DMS79 treated with DMSO at 0.1 percent for 48 hours (cell line): Measurements from ENCODE around the gene EOLA2.
"Not testable (repeated sequence)": the region's sequence is repeated elsewhere in the genome, so short reads cannot be mapped to it uniquely, and the experiment has no call there.

ENCODE experiments used
- DNase-seq: peaks from one replicate; lab custom pipeline; 2025; lab: John Stamatoyannopoulos, UW

Gene EOLA2

DNA sequence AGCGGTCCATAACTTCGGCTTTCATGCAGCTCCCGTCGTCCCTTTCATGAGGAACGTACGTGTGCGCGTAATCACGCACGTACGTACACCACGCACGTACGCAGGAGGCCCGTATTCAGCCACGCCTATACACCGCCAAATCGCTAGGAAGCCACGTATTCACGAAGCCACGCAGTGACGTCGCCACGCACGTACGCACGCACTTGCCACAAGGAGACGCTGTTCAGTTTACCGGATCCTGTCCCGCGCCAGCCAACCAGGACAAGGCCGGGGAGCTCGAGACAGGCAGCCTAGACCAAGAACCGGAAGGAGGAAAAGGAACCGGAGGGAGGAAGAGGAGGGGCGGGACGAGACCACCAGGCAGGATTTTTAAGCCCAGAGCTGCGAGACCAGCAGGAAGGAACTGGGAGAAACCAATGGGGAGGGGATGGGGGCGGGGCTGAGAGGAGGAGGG is at the start of gene EOLA2:
TSS of gene EOLA2 (minus strand) at position 65 of the 454 bp plus-strand sequence. CDS start 4,617 bp downstream, outside the sequence.
- DNase-seq: peak; percentile 81

DNA sequence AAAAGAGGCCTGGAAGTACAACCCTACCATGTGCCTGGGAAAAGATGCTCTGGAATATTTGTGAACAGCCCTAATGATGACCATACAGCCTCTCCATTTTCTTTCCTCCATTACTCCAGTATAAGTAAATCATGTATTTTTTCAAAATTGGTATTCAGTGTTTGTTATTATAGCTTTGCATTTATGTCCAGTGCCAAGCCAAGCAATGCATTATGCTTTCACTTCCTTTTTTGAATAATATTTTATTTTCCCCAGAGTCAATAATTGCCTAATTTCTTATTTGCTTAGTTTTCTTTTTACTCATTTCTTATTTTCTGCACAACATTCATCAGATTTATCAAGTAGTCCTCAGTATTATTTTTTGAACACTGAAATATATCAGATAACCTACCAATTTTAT is 49.3 kb upstream of the EOLA2 start:
- DNase-seq: no peak

DNA sequence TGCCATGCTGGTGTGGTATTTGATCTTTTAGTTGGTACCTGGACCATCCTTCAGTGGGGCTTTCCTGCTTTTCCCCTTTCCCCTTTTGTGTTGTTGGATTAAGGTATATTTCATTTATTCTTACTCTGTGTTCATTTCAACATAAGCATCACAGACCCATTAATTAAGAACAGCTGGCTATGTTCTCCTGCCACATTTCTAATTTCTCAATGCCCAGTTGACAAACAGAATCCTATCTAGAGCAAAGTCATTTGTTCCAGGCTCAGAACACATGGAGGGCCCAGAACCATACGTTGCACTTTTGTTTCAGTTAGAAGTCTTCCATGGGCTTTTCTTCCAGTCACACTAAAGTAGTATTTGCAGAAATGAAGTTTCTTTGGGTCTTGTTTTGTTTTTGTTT is 46.1 kb upstream of the EOLA2 start:
- no peak for DNase-seq

DNA sequence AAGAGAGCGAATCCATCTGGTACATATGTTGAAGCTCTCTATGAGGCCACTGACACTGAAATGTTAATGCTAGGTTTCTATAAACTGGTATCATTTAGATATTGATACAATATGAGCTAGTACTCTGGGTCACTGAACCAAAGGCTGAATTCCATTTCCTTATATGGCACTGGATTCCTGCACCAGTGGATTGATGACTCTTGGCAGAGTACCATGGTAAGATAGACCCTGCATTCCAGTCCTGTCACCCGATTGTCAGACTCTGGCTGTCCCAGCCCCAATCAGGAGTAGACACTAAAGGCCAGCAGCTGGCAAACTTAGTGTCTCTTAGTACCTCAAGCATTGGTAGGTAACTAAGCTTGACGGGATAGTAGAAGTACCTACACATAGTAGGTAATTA is 44.0 kb upstream of the EOLA2 start:
- DNase-seq: no peak

DNA sequence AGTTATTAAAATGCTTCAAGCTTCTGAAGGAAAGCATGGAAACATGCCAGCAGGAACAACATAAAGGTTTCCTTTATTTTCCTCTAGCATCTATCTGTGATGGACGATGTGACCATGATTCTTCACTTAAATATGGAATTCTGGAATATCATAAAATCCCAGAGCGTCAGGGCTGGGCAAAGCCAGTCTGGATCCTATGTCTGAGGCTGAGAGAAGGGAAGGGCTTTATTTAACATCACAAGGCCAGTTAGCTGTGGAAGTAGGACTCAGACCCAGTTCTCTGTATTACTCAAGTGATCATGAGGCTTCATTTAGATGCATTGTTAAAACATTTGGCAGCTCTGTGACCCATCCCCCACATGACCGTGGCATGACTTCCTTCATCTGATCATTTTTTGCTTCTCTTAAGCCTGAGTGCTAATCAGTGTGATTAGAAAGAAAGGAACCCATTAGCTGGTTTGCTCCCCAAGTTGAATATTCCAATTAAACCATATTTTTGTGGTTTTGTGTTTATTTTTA is 40.9 kb upstream of the EOLA2 start:
- DNase-seq: no peak

DNA sequence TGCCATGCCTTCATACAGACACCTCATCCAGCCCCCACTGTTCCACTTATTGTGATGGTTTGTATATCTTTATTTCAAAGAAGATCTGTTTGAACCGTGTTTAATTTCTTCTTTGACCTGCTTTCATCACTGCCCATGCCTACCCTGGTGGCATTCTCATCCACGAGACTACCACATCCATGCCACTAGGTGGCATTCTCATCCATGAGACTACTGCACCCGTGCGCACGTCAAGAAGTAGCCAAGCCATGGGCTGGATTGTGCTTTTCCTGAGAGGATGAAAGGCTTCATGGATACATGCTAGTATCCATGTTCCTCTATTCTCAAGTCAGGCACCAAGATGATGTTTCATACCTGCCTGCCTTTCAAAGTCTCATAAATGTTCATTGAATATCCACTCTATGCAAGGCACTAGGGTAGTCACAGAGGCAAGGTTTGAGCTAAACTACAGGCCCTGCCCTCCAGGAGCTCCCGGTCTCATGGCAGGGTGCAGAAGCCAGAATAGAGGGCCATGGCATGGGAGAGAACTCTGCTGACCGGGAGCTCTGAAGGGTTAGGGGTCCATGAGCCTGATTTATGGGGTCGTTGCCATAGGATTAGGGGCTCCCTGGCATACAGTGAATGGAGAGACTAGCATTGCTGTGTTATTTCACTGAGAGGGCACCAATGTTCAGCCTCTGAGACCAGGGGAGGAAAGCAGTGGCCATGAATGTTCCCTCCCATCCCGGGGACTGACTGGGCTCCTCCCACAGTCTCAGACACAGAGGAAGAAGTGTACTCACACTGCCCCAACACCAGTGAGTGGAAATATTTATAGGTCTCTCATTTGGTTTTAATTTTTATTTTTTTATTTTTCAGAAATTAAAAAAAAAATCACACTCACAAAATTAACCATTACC is 24.8 kb upstream of the EOLA2 start:
- peak; percentile 7 for DNase-seq

DNA sequence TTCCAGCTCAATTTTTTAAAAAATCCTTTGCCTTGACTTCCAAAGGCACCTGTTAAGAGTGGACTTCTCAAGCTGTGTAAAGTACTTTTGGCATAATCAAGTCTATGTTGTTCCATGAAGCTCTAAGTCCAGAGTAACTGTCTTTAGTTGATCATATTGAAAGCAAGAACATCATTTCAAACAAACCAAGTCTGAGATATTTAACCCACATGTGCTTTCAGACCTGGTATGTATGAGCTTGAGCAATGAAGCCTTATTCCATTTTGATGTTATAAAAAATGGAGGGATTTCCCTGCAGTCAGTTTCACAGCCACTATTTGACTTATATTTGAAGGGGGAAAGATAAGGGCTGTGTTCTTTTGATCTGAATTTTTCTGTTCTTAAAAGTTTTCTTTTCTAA is 23.7 kb upstream of the EOLA2 start:
- no peak for DNase-seq

DNA sequence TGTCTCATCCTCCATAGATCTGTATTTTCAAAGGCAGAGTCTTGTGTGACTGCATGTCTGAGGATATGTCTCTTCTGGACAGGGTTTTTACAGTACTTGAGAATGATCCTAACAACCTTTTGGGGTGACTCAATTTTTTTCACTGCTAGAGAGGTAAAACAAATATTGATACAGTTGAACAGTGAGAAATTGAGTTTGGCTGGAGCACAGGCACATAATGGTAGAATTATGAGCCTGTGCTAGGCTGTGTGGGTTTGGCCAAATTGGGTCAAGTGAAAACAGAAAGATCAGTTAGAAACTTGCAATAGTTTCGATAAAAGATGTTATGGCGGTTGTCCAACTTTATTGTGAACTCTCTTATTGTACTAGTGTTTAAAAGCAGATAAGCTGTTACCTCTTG is 23.3 kb upstream of the EOLA2 start:
- no peak for DNase-seq

DNA sequence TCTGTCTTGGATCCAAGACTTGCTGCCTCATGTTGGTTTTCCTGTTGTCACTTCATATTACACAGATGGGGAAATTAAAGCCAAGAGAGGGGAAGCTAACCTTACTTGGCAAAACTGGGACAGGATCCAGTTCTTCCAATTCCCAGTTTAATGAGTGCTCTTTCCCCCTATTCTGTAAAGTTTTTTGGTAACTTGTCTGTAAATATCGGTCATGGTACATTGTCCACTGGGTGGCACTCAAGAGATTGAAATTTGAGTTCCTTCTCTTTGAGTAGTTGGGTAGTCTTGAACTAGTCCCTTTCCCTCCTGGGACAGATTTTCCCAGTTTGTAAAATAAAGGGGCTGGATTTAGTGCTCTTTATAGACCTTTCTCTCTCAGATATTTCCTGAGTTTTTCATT is 12.4 kb upstream of the EOLA2 start:
- peak; percentile 11 for DNase-seq

DNA sequence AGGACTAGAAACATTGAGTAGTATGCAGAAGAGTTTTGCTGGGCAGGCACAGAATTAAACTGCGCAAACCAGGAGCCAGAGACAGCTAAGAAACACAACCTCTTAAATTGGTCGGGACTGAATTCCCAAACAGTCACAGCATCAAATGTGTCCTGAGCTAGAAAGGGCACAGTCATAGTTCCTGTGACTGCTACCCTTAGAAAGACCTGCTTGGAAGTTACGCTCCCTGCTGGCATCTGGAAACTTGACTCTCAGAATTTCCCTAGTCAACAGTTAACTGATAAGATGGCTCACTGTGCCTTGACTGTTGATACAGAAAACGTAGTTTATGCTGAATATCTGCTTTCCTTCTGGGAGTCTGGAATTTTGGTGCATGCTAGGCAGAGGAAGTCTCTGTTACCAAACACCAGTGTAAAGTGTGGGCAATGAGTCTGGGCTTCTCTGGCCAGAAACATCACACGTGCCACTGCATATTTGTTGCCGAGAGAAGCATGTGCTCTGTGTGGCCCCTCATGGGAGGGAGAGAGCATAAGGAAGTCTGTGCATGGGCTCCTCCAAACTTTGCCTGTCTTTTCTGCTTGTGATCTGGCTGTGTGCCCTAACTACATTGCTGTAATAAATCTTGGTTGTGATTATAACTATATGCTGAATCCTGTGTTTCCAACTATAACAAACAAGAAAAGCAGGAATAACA is 11.6 kb upstream of the EOLA2 start:
- DNase-seq: no peak

DNA sequence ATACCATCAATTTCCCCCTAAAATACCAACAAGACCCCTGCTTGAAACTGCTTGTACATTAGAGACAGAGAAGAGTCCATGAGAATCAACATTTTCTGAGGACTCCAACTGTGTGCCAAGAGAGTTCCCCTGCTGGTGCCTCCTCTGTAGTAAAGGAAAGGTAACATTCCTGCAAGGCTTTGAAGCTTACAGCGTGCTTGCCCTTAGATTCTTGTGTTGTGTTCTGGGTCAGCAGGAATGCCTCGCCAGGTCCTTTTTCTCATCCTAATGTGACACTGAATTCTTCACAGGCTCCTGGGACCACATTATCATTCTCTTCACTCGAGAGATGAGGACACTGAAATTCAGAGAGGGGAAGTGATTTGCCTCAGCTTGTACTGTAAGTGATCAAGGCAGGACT is 9.7 kb upstream of the EOLA2 start:
- DNase-seq: no peak

DNA sequence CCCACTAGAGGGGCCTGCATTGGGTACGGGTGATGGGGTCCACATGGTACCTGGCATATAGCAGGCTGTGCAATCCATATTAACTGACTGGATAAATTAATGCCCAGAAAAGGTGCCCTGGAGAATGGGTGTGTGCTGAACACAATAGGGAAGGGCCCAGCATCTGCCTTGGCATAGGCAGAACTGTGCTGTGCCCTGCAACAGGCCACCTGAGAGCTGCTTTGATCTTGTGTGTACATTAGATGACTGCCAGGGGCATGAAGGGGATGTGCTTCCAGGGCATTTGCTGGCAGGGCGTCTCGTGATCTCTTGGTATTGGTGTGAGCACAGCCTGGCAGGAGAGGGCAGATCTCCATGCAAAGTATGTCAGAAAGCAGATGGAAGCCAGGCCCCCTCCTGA is 8.6 kb upstream of the EOLA2 start:
- DNase-seq: not testable (repeated sequence)

DNA sequence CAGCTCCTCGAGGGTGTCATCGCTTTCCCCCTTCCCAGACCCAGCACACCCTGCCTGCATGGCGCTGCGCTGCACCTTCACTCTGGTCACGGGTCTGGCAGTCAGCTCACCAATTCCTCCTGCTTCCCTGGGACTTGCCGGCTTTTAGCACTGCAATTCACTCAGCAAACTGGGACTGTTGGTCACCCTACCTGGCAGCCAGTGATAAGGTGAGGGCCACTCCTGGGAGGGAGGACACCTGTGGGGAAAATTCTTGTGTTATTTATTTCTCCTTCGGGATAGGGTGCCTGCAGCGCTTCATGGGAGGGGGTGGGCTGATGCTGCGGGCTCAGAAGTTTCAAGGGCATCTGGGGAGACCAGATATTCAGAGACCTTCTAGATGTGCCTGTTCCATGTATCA is 7.5 kb upstream of the EOLA2 start:
- DNase-seq: not testable (repeated sequence)

DNA sequence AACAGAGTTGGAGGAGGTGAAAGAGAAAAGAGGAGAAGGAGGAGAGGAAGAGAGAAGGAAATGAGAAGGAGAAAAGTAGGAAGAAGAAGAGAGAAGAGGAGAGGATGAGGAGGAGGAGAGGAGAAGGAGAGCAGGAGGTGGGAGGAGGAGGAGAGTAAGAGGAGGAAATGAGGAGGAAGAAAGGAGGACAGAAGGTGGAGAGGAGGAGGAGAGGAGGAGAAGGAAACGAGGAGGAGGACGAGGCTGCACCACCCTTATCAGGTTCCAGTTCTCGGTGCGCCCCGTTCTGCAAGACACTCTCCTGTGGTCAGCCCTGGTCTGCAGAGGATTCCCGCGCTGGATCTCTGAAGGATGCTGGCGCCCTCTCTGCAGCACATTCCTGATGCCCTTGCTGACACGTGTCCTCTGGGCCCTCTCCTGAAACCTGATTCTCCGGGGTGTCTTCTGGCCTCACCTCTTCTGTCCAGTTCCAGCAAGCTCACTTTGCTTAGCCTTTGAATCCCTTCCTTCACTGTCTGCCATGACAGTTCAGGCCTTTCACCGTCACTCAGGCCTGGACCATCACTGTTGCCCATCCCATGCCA is 6.9 kb upstream of the EOLA2 start:
- DNase-seq: not testable (repeated sequence)

DNA sequence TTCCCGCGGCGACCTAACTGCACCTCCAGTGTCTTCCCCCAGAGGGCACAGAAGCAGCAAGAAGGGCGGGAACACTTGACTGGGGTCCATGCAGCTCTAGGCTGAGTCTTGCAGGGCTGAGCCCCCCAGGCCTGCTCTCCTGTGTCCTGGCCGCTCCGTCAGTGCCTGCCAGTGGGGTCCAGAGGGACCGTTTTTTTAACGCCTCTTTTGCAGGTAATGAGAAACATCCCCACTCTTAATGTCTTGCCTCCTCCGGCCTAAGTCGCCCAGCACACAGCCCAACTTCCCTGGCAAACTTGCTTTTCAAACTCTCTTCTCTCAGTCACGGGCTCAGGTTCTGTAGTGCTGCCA is 2.4 kb upstream of the EOLA2 start:
- not testable (repeated sequence) for DNase-seq

DNA sequence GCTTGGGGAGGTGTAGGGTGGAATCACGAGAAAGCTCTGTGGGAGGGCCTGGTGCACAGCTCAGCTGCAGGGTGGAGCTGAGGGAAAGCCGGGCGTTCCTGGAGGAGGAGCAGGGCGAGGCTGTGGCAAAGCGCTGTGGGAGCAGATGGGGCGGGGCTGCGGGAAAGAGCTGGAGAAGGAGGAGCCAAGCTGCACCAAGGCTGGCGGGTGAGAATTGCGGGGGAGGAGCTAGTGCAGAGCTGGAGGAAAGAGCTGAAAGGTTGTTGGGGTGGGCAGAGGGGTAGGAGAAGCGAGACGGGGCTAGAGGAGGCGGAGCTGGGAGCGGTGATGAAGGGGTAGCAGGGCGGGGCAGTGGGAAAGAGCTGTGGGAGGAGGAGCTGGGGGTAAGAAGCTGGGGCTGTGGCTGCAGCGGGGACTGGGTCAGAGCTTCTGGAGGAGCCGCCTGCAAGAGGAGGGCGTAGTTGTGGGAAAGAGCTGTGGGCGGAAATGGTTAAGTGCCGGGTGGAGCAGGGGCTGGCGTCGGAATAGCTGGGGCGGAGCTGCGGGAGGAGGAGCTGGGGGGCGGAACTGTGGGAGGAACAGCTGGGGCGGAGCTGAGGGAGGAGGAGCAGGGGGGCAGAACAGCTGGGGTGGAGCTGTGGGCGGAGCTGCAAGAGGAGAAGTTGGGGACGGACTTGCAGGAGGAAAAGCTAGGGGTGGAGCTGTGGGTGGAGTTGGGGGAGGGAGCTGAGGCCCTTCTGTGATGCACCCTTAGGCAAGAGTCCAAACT is 1.8 kb upstream of the EOLA2 start:
- DNase-seq: peak; percentile 83

DNA sequence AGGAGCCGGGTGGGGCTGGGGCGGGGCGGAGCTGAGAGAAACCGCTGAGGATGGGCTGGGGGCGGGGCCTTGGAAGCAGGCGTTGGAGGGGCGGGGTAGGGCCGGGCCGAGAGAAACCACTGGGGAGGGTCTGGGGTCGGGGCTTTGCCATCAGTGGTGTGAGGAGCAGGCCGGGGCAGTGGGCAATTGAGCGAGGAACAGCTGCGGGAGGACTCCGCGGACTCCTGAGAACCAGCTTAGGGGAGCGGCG is 1.3 kb upstream of the EOLA2 start:
- DNase-seq: peak; percentile 84

DNA sequence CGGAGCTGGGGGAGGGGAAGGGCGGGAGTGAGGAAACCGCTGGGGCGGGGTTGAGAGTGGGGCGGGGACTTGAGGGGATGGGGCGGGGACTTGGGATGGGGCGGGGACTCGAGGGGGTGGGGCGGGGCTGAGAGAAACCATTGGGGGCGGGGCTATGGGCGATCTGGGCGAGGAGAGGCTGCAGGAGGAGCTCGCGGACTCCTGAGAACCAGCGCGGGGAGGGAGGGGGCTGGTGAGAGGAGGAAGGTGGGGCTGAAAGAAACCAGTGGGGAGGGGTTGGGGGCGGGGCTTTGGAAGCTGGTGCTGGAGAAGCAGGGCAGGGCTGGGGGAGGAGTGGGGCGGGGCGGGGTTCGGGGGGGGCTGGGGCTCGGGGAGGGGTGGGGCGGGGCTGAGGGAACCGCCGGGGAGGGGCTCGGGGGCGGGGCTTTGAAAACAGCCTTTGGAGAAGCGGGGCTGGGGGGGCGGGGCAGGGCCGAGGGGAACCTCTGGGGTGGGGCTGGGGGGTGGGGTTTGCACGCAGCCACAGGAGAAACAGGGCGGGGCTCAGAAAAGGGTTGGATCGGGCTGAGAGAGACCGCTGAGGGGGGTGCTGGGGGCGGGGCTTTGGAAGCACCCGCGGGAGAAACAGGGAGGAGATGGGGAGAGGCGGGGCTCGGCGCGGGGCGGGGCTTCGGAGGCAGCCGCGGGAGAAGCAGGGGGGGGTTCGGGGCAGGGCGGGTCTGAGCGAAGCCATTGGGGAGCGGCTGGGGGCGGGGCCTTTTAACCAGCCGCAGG is 777 bp upstream of the EOLA2 start:
- DNase-seq: peak; percentile 84

DNA sequence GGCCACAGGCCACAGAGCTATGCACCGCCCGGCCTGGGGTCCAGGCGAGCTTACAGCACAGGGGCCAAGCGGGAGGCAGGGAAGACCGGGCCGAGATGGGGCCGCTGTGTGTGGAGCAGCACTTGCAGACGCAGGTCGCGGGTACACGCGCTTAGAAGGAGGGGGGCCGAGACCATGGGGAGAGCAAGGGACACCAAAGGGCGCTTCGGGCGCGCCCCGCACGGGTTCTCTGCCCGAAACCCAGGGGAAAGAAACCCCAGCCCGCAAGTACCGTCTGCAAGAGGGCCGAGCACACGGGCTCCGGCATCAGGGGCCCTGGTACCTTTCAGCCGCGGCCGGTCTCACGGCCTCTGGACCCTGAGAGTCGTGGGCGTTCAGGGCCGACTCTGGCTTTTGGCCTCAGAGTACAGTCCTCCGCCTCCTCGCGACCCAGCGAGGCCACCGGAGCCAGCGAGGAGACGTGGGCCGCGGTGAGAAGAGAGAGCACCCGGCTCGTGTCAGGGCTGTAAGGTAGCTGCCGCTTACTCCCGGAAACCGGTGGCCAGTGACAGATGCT is 342 bp downstream of the EOLA2 start:
- DNase-seq: no peak

DNA sequence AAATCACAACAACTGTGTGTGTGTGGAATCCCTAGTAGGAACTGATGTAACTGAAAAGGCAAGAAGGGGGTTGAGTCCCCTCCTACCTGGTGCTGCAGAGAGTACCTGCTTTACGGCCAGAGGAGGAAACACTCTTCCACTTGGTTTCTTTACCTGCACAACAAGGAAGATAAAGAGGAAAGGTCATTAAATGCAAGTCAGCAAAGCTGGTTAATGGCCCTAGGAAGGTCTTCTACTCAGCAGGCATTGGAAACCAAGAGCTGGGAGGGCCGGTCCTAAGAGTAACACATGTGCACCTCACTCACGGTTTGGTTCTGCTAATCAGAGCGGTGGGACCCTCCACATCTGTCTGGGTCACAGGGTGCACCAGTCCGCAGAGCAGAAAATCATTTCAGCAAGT is 963 bp downstream of the EOLA2 start:
- not testable (repeated sequence) for DNase-seq

DNA sequence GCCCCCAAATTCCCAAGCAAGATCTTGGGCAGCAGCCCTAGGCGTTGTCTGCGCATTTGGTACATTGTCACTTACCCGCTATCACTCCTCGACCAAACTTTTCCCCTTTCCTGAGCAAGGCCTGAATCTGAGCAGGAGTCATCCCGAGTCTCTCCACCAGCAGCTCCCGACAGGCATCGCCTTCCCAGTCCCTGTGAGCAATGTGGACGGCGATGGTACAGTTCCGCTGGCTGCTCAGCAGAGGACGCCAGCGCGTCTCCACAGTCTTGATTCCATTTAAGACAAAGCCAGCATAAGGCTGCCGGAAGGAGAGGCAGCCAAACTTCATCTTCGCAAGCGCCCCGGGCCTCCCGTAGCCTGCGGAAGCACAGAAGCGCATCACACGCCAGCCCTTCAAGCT is 4.7 kb downstream of the EOLA2 start:
- not testable (repeated sequence) for DNase-seq
